GM23338 (cell line): Measurements from ENCODE around the gene BRD7. TPM values are rescaled to one million over a fixed set of nuclear protein-coding genes. Genes with fewer than 3 reads are reported as not detected.

Experiments
- ATAC-seq: fragments of 200-7000 bp; cut with Tn5 transposase; 3 replicates; pipeline ENCODE4 v1.9.1; 2020
- DNase-seq: peaks from one replicate; pipeline ENCODE4 v3.0.0-alpha.2; 2015; ENCODE audit warnings: low spot score
- H2AFZ ChIP-seq: fragments of 200-600 bp; sonication (generic); 2 replicates; pipeline ENCODE4 v1.8.0; 2016; ENCODE audit warnings: antibody characterized with exemption, mild to moderate bottlenecking, moderate library complexity
- H3F3A ChIP-seq: fragments of 200-600 bp; sonication (generic); replicated peaks from 2 replicates; pipeline ENCODE4 v1.8.0; 2017; ENCODE audit warnings: antibody characterized with exemption, mixed run types, low read depth
- H3K27ac ChIP-seq: fragments of 200-600 bp; sonication (generic); 2 replicates; pipeline ENCODE4 v1.6.1; 2016; ENCODE audit warnings: low read depth
- H3K27me3 ChIP-seq: fragments of 200-600 bp; sonication (generic); 2 replicates; pipeline ENCODE4 v1.8.0; 2016; ENCODE audit warnings: mild to moderate bottlenecking, mixed run types, moderate library complexity; ENCODE audit not compliant: insufficient read depth
- H3K36me3 ChIP-seq: fragments of 200-600 bp; sonication (generic); 2 replicates; pipeline ENCODE4 v1.8.0; 2016; ENCODE audit warnings: mild to moderate bottlenecking; ENCODE audit not compliant: insufficient read depth
- H3K4me1 ChIP-seq: fragments of 200-600 bp; sonication (generic); 2 replicates; pipeline ENCODE4 v1.8.0; 2016; ENCODE audit warnings: mild to moderate bottlenecking, moderate library complexity; ENCODE audit not compliant: insufficient read depth
- H3K4me2 ChIP-seq: fragments of 200-600 bp; sonication (generic); 2 replicates; pipeline ENCODE4 v1.7.1; 2017; ENCODE audit warnings: mixed run types
- H3K4me3 ChIP-seq: fragments of 200-600 bp; sonication (generic); 2 replicates; pipeline ENCODE4 v1.6.1; 2016; ENCODE audit warnings: mixed run types
- H3K79me2 ChIP-seq: fragments of 200-600 bp; sonication (generic); replicated peaks from 2 replicates; pipeline ENCODE4 v1.8.0; 2017; ENCODE audit warnings: mild to moderate bottlenecking; ENCODE audit not compliant: insufficient read depth
- H3K9me2 ChIP-seq: fragments of 200-600 bp; sonication (generic); 2 replicates; pipeline ENCODE4 v1.8.0; 2017; ENCODE audit not compliant: insufficient read depth
- H4K20me1 ChIP-seq: fragments of 200-600 bp; sonication (generic); replicated peaks from 2 replicates; pipeline ENCODE4 v1.8.0; 2017; ENCODE audit warnings: mild to moderate bottlenecking; ENCODE audit not compliant: insufficient read depth
- H3K27ac Mint-ChIP-seq: 2 replicates; pipeline ENCODE4 v1.8.0; 2020; ENCODE audit warnings: inconsistent platforms, mild to moderate bottlenecking, moderate library complexity, mixed read lengths
- H3K27me3 Mint-ChIP-seq: 3 replicates; pipeline ENCODE4 v1.8.0; 2022; ENCODE audit warnings: low read depth, mild to moderate bottlenecking, moderate library complexity, mixed read lengths, inconsistent platforms; ENCODE audit not compliant: insufficient read depth, poor library complexity
- H3K36me3 Mint-ChIP-seq: 3 replicates; pipeline ENCODE4 v1.8.0; 2021; ENCODE audit warnings: low read depth, mild to moderate bottlenecking, inconsistent platforms, moderate library complexity, mixed read lengths
- H3K4me1 Mint-ChIP-seq: 3 replicates; pipeline ENCODE4 v1.8.0; 2020; ENCODE audit warnings: mild to moderate bottlenecking, inconsistent platforms, mixed read lengths
- H3K4me3 Mint-ChIP-seq: 3 replicates; pipeline ENCODE4 v1.8.0; 2021; ENCODE audit warnings: moderate library complexity, mild to moderate bottlenecking, inconsistent platforms, mixed read lengths
- H3K9me3 Mint-ChIP-seq: 3 replicates; pipeline ENCODE4 v1.8.0; 2020; ENCODE audit warnings: moderate library complexity, mild to moderate bottlenecking, inconsistent platforms, mixed read lengths
- CREB1 ChIP-seq: fragments of 250-450 bp; sonication (Bioruptor Pico); IDR thresholded peaks from 2 replicates; pipeline ENCODE4 v1.5.0; 2020; ENCODE audit warnings: low read depth, mild to moderate bottlenecking, moderate library complexity
- CTCF ChIP-seq, 2 experiments: fragments of 200-600 bp in 1 of 2; sonication (generic) in 1 of 2; conservative IDR thresholded peaks; 2 replicates each; pipeline versions ENCODE4 v1.5.1 to v1.6.1; 2016 to 2017; ENCODE audit warnings: antibody characterized with exemption in 2 of 2, low read depth in 2 of 2, mild to moderate bottlenecking in 2 of 2, moderate library complexity in 1 of 2
- ETS1 ChIP-seq: IDR thresholded peaks from 2 replicates; pipeline ENCODE4 v1.6.1; 2016; ENCODE audit warnings: antibody characterized with exemption
- EZH2 ChIP-seq: fragments of 200-600 bp; sonication (generic); IDR thresholded peaks from one replicate; pipeline ENCODE4 v1.8.0; 2017; ENCODE audit warnings: antibody characterized with exemption, mild to moderate bottlenecking, low read depth; ENCODE audit not compliant: unreplicated experiment
- EZH2phosphoT487 ChIP-seq: fragments of 200-600 bp; sonication (generic); IDR thresholded peaks from one replicate; pipeline ENCODE4 v1.8.1; 2018; ENCODE audit warnings: antibody characterized with exemption; ENCODE audit not compliant: unreplicated experiment
- JUNB ChIP-seq: IDR thresholded peaks from one replicate; pipeline ENCODE4 v1.6.1; 2016; ENCODE audit warnings: antibody characterized with exemption; ENCODE audit not compliant: unreplicated experiment
- NANOG ChIP-seq: IDR thresholded peaks from 2 replicates; pipeline ENCODE4 v1.6.1; 2016; ENCODE audit warnings: antibody characterized with exemption, borderline replicate concordance
- POLR2AphosphoS5 ChIP-seq: IDR thresholded peaks from 2 replicates; pipeline ENCODE4 v1.6.1; 2016; ENCODE audit warnings: antibody characterized with exemption, low read depth
- REST ChIP-seq: IDR thresholded peaks from one replicate; pipeline ENCODE4 v1.6.1; 2018; ENCODE audit warnings: antibody characterized with exemption; ENCODE audit not compliant: unreplicated experiment
- STAT1 ChIP-seq: IDR thresholded peaks from one replicate; pipeline ENCODE4 v1.6.1; 2016; ENCODE audit warnings: antibody characterized with exemption; ENCODE audit not compliant: unreplicated experiment
- ZNF114 ChIP-seq: fragments of 250-450 bp; sonication (Bioruptor Pico); IDR thresholded peaks from 2 replicates; pipeline ENCODE4 v1.5.0; 2020; ENCODE audit warnings: mild to moderate bottlenecking, moderate library complexity
- ZNF331 ChIP-seq: fragments of 250-450 bp; sonication (Bioruptor Pico); IDR thresholded peaks from 2 replicates; pipeline ENCODE4 v1.5.0; 2020; ENCODE audit warnings: low read depth, mild to moderate bottlenecking, moderate library complexity
- ZNF462 ChIP-seq: fragments of 250-450 bp; sonication (Bioruptor Pico); IDR thresholded peaks from 2 replicates; pipeline ENCODE4 v1.5.0; 2020; ENCODE audit warnings: mild to moderate bottlenecking, moderate library complexity
- polyA plus RNA-seq: library from polyadenylated mRNA; unstranded; fragments of >200 nt; fragmentation: Nextera tagmentation; extraction: Ambion mirVana; gene quantifications from 2 replicates; pipeline ENCODE4 v1.2.1, GENCODE V29; 2016
- total RNA-seq: library from RNA; depleted of rRNA; stranded (reverse); fragments of >200 nt; shearing (Covaris generic); gene quantifications from 2 replicates; pipeline ENCODE4 v1.2.3, GENCODE V29; 2014

The BRD7 gene
- total and polyA plus RNA-seq, 2 experiments from 2014 or later = 93.0 to 149 TPM

GRCh38 chr16:50309527-50310307 lies 59.1 kb downstream of the BRD7 start:
- H3F3A ChIP-seq = no peaks in the 10 kb centered on the region
- Mint-ChIP-seq H3K27me3 (peaks cover 19% of the 10 kb centered on the region), H3K4me3 (no peak overlapping the region), H3K9me3 (no peaks in the 10 kb centered on the region), H3K27ac (peak overlapping the region; percentile 74; the same call in 1 of the 2 replicates), H3K4me1 (no peaks in the 10 kb centered on the region), H3K36me3 (peaks cover under 1% of the 10 kb centered on the region)
- no peak overlapping the region for H3K4me2 ChIP-seq
- H3K4me1 ChIP-seq = no peaks in the 10 kb centered on the region
- no peak overlapping the region for H3K4me3 ChIP-seq
- TF ChIP-seq CREB1 (CRISPR knock-in tag) = no peak
- TF ChIP-seq POLR2AphosphoS5 = no peak
- no peak for TF ChIP-seq EZH2
- TF ChIP-seq REST = no peak
- TF ChIP-seq STAT1 = no peak
- TF ChIP-seq NANOG = no peak
- no peak for TF ChIP-seq ZNF114 (CRISPR knock-in tag)
- TF ChIP-seq JUNB = no peak
- TF ChIP-seq EZH2phosphoT487 = no peak
- no peak for TF ChIP-seq CTCF (conservative IDR thresholded peaks at IDR 0.05; ENCODE audit: low read depth in 2 of 2)
- no peak for TF ChIP-seq ZNF331 (CRISPR knock-in tag)
- TF ChIP-seq ZNF462 = no peak
- TF ChIP-seq ETS1 = no peak
- DNase-seq (no peak), ATAC-seq (peak; percentile 16)
- H3K27ac ChIP-seq = no peak overlapping the region
- H3K27me3 ChIP-seq = no peaks in the 10 kb centered on the region
- H2AFZ ChIP-seq = no peak overlapping the region
- no peaks in the 10 kb centered on the region for H4K20me1 ChIP-seq
- H3K79me2 ChIP-seq = no peaks in the 10 kb centered on the region
- H3K36me3 ChIP-seq = no peaks in the 10 kb centered on the region
- no peaks in the 10 kb centered on the region for H3K9me2 ChIP-seq
